OCI-LY1 (cell line): ENCODE measurements around the gene ARHGAP1.

ENCODE experiments used
- H2AFZ ChIP-seq: fragments of 200-600 bp; sonication (generic), shearing (Covaris generic); 2 replicates; pipeline ENCODE4 v1.6.0; 2014; ENCODE audit warnings: antibody characterized with exemption, mild to moderate bottlenecking, low read length
- H3F3A ChIP-seq: fragments of 200-600 bp; sonication (generic), shearing (Covaris generic); 2 replicates; pipeline ENCODE4 v1.6.0; 2014; ENCODE audit warnings: mild to moderate bottlenecking, antibody characterized with exemption, low read length, moderate library complexity; ENCODE audit not compliant: insufficient read depth
- H3K27ac ChIP-seq: fragments of 200-600 bp; sonication (generic); 2 replicates; pipeline ENCODE4 v1.5.1; 2014; ENCODE audit warnings: low read length, mixed run types, mild to moderate bottlenecking, low read depth; ENCODE audit not compliant: poor library complexity, severe bottlenecking
- H3K27me3 ChIP-seq: fragments of 200-600 bp; sonication (generic); 2 replicates; pipeline ENCODE4 v1.6.0; 2014; ENCODE audit warnings: antibody characterized with exemption, mild to moderate bottlenecking, low read length, moderate library complexity; ENCODE audit not compliant: insufficient read depth
- H3K36me3 ChIP-seq: fragments of 200-600 bp; sonication (generic); 2 replicates; pipeline ENCODE4 v1.6.1; 2014; ENCODE audit warnings: mild to moderate bottlenecking, antibody characterized with exemption, low read length, moderate library complexity, mixed read lengths; ENCODE audit not compliant: insufficient read depth
- H3K4me1 ChIP-seq: fragments of 200-600 bp; sonication (generic); 2 replicates; pipeline ENCODE4 v1.5.1; 2014; ENCODE audit warnings: mild to moderate bottlenecking, low read length, moderate library complexity; ENCODE audit not compliant: insufficient read depth, severe bottlenecking
- H3K4me2 ChIP-seq: fragments of 200-600 bp; sonication (generic), shearing (Covaris generic); 2 replicates; pipeline ENCODE4 v1.6.1; 2014; ENCODE audit warnings: low read length
- H3K4me3 ChIP-seq: fragments of 200-600 bp; sonication (generic); 2 replicates; pipeline ENCODE4 v1.5.1; 2014; ENCODE audit warnings: low read length, low read depth, mild to moderate bottlenecking, mixed read lengths; ENCODE audit not compliant: poor library complexity, severe bottlenecking
- H3K79me2 ChIP-seq: fragments of 200-600 bp; shearing (Covaris generic); 2 replicates; pipeline ENCODE4 v1.6.1; 2016; ENCODE audit warnings: mixed run types, low read length, mixed read lengths; ENCODE audit not compliant: insufficient read depth
- H3K9ac ChIP-seq: fragments of 200-600 bp; sonication (generic), shearing (Covaris generic); 2 replicates; pipeline ENCODE4 v1.6.1; 2014; ENCODE audit warnings: mild to moderate bottlenecking, low read length, mixed read lengths
- H3K9me2 ChIP-seq: fragments of 200-600 bp; sonication (generic), shearing (Covaris generic); 2 replicates; pipeline ENCODE4 v1.6.1; 2014; ENCODE audit warnings: low read depth, mild to moderate bottlenecking, low read length, mixed read lengths
- H3K9me3 ChIP-seq: fragments of 200-600 bp; shearing (Covaris generic); 2 replicates; pipeline ENCODE4 v1.6.1; 2014; ENCODE audit warnings: low read length, mixed read lengths
- H4K20me1 ChIP-seq: fragments of 200-600 bp; sonication (generic), shearing (Covaris generic); 2 replicates; pipeline ENCODE4 v1.6.0; 2016; ENCODE audit warnings: mild to moderate bottlenecking, low read length; ENCODE audit not compliant: insufficient read depth
- CTCF ChIP-seq: fragments of 200-600 bp; sonication (generic), shearing (Covaris generic); IDR thresholded peaks from 2 replicates; pipeline ENCODE4 v1.5.1; 2017; ENCODE audit warnings: mild to moderate bottlenecking, antibody characterized with exemption, low read length, moderate library complexity, mixed read lengths
- EZH2 ChIP-seq: fragments of 200-600 bp; sonication (generic), shearing (Covaris generic); IDR thresholded peaks from 2 replicates; pipeline ENCODE4 v1.8.0; 2017; ENCODE audit warnings: borderline replicate concordance, mixed run types, mild to moderate bottlenecking, antibody characterized with exemption, low read length, moderate library complexity, mixed read lengths

The ARHGAP1 gene

DNA sequence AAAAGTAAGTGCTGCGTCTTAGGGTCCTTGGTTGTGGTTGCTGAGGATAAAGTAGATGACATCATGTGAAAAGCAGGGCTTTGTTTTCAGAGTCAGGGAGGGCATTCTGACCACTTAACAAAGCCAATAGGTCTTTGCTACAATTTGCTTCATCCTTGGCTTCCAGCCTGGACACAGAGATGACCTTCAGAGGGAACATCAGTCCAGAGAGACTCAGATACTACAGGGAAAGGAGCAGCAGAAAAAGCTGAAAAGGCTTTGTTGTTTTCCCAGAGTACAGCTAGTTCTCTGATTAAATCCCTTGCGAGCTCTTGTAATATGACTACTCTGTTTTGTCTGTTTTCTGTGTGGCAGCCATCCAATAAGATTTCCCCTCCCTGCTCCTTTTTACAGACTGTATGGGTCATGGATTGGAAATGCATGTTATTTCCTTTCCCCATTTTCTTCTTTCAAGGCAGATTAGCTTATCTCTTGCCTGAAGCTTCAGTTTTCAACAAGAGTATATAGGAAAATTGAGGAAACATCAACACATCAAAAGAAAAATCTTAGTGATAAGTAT, 51.2 kb downstream of the ARHGAP1 start:
- Histone ChIP-seq H3K9me2 (no peaks in the 10 kb centered on the region), H3K4me1 (no peaks in the 10 kb centered on the region), H2AFZ (no peak overlapping the region), H3K4me3 (no peak overlapping the region), H3K79me2 (no peaks in the 10 kb centered on the region), H3K9ac (no peak overlapping the region), H3K9me3 (no peaks in the 10 kb centered on the region), H3F3A (no peaks in the 10 kb centered on the region), H3K4me2 (no peak overlapping the region), H4K20me1 (no peaks in the 10 kb centered on the region), H3K27ac (no peak overlapping the region), H3K27me3 (no peaks in the 10 kb centered on the region), H3K36me3 (peaks cover 72% of the 10 kb centered on the region)
- TF ChIP-seq EZH2 = no peak
- TF ChIP-seq CTCF = no peak

GRCh38 chr11:46643986-46644385, 56.4 kb downstream of the ARHGAP1 start:
- Histone ChIP-seq H3K9me3 (no peaks in the 10 kb centered on the region), H3F3A (no peaks in the 10 kb centered on the region), H3K4me2 (no peak overlapping the region), H2AFZ (no peak overlapping the region), H3K36me3 (peaks cover 55% of the 10 kb centered on the region), H3K9ac (no peak overlapping the region), H3K4me3 (no peak overlapping the region), H3K27me3 (no peaks in the 10 kb centered on the region), H3K9me2 (no peaks in the 10 kb centered on the region), H3K4me1 (no peaks in the 10 kb centered on the region), H4K20me1 (no peaks in the 10 kb centered on the region), H3K79me2 (no peaks in the 10 kb centered on the region), H3K27ac (no peak overlapping the region)
- TF ChIP-seq EZH2 (no peak), CTCF (no peak)

DNA sequence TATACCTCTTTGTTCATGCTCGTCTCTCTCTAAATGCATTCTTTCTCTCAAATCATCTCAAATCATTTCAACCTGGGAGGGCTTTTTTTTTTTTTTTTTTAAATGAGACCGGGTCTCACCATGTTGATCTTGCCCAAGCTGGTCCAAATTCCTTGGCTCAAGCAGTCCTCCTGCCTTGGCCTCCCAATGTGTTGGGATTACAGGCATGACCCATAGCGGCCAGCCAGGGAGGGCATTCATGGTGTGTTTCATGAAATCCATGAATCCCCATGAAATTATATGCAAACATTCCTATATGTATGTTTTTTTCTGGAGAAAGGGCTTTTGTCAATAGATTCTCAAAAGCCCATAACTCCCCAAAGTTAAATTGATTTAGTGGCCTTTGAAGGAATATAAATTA, 56.9 kb downstream of the ARHGAP1 start:
- Histone ChIP-seq H3K9me3 (no peaks in the 10 kb centered on the region), H3K79me2 (no peaks in the 10 kb centered on the region), H3K27ac (no peak overlapping the region), H3K9me2 (no peaks in the 10 kb centered on the region), H3K4me3 (no peak overlapping the region), H3F3A (no peaks in the 10 kb centered on the region), H3K36me3 (peaks cover 54% of the 10 kb centered on the region), H3K4me1 (no peaks in the 10 kb centered on the region), H4K20me1 (no peaks in the 10 kb centered on the region), H3K27me3 (no peaks in the 10 kb centered on the region), H3K9ac (no peak overlapping the region), H3K4me2 (no peak overlapping the region), H2AFZ (no peak overlapping the region)
- TF ChIP-seq EZH2 (no peak), CTCF (no peak)
